ENCODE data around the gene BMP7.
"Not testable (repeated sequence)": the region's sequence is repeated elsewhere in the genome, so short reads cannot be mapped to it uniquely, and the experiment has no call there.

Gene BMP7

GRCh38 chr20:57264908-57265335, 1.5 kb downstream of the BMP7 start:
- not testable (repeated sequence) for DNase-seq

DNA sequence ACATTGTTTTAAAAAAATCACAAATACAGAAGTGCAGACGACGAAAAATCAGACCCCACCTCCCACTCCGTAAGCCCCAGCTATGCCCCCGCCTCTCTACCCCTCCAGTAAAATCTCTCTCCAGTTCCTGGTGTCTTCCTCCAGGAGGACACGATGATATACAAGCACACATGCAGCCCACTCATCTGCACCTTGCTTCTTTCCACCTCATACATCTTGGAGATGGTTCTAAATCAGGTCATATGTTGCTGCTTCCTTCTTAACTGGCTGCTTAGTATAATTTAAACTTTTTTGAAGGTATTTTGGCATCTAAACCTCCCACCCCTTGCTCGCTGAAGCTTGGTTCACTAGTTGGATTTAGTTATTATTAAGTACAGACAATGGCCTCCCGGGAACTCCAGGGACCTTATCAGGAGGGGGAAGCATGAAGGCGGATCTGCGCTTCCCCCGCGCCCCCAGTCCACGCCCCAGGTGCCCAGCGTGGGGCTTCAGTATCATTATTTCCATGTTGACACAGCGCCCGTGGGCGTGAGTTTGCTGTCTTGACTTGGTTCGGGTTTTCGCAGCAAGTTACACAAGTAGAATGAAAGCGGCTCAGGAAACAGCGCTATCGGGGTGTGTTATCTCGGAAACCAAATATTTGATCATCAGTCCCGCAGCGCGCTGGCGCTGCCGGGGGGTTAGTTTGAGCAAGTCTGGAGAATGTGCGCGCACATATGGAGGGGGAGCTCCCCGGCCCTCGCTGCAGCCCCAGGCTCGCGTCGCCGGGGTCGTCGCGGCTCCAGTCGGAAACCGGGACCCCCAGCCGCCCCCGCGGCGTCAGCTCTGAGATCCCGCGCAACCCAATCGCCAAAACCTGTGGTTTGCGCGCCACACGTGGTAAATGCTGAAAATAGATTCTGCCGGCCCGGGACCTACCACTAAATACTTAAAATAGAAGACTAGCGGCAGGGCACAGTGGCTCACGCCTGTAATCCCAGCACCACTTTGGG, 2.3 kb downstream of the BMP7 start:
- no peak for DNase-seq

- DNase-seq, result no peak
These were observed 3.4 kb downstream of the BMP7 start for GRCh38 chr20:57262784-57263609.

DNA sequence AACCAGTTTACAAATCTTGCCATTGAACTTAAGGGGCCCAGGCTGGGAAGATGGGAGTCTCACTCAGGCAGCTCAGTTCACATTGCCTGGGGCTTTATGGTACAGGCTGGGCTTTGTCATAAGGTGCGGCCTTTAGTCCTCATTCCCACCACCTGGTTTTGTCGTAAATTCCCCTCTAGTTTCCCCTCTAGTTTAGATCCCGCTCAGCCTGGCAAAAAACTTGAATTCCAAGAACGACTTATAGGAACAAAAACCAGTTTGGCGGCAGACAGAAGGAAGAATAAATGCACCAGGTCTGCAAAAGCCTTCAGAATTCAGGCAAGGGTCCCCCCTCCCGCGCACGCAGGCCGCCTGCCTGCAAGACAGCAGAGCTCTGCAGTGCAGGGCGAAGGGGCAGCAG, 4.1 kb downstream of the BMP7 start:
- no peak for DNase-seq

GRCh38 chr20:57261457-57262251, 4.8 kb downstream of the BMP7 start:
- no peak for DNase-seq

DNA sequence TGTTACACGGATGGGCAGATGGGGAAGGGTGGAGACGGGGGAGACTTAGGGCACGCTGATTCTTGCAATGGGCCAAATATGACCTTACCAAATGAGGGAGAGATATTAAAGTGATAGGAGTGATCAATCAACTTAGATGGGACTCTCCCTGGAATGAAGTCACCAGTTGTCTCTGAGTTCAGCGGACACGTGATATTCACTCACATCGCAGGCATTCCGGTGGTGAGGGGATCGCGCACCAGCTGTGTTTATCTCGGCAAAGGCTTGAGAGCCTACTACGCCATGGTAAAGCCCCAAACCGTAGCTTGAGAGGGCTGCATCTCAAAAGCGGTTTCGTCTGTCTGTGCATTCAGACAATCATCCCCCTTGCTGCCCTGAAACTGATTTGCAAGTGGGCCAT, 5.5 kb downstream of the BMP7 start:
- DNase-seq, result no peak

DNA sequence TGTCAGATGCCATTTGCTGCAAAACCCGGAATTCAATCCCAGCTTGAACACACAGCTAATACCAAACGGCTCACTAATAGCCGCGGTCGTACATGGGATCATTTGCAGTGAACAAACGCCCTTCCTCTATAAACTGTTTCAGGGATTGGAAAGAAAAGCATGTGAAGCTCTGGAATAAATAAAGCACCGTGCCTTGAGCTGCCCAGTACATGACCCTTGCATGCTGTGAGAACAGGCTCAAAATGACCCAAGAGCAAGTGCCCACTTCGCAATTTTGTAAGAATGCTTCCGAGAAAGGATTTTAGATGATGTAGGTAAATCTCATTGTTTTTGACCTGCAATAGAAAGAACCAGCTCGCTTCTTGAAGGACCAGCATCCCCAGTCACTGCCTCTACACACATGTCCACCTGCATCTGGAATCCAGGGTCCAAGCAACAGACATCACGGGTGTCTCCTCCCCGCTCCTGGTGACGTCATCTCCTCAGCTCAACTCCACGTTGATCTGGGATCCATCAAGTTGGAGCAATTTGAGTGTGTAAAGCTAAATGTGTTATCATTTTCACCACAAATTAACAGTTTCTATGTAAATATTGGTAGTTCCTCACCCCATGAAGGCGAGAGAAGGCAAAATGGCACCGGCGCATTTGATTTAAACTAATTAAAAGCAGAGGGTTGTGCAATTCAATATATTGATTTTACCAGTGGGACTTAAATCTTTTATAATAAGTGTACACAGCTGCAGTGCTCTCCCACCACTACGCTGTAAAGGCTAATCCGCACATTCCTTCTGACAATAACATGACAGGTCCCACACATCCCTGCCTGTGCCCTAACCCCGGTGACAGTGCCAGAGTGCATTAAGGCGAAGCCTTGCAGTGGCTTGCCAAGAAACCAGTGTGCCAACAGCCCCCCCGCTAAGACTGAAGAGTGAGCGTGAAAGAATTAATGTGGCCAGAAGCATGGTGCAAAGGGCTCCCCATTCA, 6.2 kb downstream of the BMP7 start:
- no peak for DNase-seq

GRCh38 chr20:57259121-57259937, 7.1 kb downstream of the BMP7 start:
- no peak for DNase-seq

DNA sequence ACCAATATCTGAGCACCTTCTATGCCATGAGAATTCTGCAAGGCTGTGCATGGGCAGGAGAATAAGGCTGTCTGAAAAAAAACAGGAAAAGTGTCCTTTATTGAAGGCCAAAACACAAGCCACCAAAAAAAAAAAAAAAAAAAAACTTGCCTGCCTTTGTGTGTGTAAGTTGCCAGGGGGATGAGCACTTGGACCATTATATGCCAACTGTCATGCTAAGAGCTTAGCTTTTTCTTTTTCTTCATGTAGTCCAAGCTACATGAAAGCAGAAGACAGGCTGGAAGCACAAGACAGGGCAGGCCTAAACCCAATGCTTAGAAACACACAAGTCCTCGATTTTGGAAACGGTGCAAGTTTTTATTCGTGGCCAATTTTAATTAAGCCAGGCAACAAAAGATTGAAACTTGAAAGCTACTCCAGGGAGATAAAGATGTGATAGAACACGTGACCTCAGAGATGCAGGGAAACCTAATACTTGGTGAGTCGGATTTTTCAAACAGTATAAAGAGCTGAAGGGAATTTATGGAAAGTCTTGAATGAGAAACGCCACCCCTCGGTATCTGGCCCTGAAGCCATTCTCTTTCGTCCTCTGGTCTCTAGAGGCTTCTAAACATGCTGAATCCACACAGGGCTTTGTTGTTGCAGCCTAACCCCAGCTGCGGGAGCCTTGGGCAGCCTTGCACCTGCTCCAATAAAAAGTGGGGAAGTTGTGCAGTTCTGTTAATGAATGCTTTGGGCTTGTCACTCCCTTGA, 8.6 kb downstream of the BMP7 start:
- DNase-seq, result no peak

DNA sequence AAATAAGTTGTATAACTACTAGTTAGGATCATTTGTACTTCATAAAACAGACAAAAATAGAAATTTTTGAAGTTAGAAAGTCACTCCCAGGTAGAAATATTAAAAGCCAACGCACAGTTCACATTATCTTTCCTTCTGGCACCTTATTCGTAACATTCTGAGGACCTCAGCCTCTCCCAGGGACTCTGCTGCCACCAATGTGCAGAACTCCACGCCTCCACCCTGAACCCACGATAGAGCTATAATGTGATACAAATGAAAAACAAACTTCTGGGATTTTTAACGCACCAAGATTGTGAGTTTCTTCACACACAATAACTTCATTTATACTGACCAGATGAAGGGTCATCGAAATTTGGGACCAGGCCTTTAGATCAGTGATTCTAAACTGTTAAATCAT, 9.5 kb downstream of the BMP7 start:
- no peak for DNase-seq

DNA sequence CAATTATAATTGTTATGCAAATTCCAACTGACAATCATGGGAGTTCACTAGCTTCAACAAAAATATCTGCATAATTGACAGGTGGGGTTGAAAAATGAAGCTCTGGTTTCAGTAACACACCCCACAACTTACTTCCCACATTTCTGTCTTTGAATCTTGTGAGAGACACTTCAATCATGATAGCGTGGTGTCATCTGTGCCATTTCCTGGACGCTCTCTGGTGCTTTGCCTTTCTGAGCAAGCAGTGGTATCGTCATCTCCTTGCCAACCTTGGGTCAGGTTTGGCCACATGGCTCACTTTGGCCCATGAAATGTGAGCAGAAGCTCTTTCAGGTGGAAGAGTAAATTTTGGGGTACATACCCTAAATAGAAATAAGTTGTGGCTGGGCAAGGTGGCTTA, 10.2 kb downstream of the BMP7 start:
- DNase-seq, result no peak

GRCh38 chr20:57255183-57255582, 11.3 kb downstream of the BMP7 start:
- DNase-seq, result no peak

DNA sequence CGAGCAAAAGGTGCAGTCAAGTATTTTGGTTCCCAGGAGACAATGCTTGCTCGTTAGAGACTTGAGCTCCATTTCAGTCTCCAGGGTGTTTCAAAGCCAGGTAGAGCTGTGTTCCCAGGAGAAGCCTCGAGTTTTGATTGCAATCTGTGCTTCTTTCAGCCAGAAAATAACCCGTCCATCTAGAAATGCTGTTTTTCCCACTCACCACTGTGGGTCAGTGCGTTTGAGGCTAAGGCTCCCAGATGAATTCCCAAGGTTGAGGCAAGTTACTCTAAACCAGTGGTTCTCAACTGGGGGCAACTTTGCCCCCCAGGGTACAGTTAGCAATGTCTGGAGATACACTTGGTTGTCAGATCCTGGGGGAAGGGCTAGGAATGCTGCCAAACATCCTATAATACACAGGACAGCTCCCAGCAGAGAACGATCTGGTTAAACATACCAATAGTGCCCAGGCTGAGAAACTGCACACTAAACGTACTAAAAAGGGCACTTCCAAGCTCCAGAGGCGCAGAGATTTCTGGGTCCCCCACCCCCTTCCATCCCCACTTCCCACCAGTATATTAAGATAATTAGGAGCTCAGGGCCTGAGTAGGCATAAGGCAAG, 13.8 kb downstream of the BMP7 start:
- no peak for DNase-seq

- DNase-seq, result no peak
These were observed 14.5 kb downstream of the BMP7 start for GRCh38 chr20:57251949-57252348.

- no peak for DNase-seq
These were observed 15.1 kb downstream of the BMP7 start for GRCh38 chr20:57251344-57251743.

DNA sequence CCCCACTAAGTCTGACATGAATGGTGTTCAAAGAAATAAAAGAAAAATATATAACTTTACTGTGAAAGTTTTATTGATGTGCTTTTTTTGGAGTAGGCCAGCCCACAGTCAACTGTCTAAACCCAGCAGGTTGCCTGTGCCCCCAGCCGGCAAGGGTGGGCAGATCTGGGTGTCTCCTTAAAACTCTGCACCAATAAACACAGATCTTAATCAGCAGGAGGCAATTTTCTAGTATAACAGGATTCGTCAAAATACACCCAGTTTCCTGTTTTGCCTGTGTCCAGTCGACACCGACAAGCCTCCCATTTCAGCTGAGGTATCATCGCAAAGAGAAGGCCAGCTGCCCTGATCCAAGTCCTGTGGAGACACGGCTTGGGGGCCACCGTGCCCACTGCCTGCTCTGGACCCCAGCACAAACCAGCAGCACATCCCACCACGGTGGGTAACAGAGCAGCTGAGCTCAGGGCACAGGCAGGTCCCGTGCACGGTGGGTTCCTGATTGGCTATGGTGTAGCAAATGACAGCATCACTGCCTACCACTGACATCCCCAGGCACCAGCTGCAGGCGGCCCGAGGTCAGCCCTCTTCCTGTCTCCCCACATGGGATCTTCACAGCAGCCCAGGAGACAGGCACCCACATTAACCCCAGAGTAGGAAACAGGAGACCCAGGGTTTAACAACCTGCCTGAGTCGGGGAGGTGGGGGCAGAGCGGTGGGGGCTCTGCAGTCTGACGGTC, 15.7 kb downstream of the BMP7 start:
- DNase-seq, result no peak

DNA sequence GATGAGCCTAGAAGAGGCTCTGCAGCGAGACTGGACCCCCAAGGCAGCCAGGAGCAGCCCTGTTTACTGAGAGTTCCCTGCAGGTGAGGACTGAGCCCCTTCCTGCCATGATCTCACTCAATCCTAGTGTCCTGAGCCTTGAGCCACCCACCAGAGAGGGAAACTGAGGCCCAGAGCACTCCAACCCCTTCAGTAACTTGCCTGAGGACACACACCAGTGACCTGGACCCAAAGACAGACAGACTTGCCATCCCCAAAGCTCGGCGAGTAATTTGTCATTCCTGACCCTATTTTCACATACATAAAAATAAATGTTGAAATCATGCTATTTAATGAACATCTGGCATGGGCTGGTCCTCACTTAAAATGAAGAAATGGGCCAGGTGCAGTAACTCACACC, 16.7 kb downstream of the BMP7 start:
- no peak for DNase-seq

- DNase-seq, result no peak
These were observed 17.4 kb downstream of the BMP7 start for GRCh38 chr20:57249073-57249472.

Data from CD4-positive, alpha-beta T cell treated with Interleukin-4 for 4 hours (primary cell).